HepG2 (cell line): ENCODE data around the gene CYP2J2. TPM values are rescaled to one million over a fixed set of nuclear protein-coding genes. Genes with fewer than 3 reads are reported as not detected.

Experiments used
- ATAC-seq: fragments of 200-7000 bp; cut with Tn5 transposase; 3 replicates; pipeline ENCODE4 v1.9.1; 2020; ENCODE audit warnings: mild to moderate bottlenecking, moderate library complexity
- BruUV-seq: library from RNA; stranded (reverse); fragments of 400-500 nt; replicated peaks from 2 replicates; lab custom pipeline; 2021; lab: Mats Ljungman, UMichigan
- CTCF ChIA-PET: fragments of 300-600 bp; formaldehyde crosslinking; extraction: SDS; loops from one replicate; lab custom pipeline; 2021; ENCODE audit warnings: low total read pairs, inconsistent platforms, low intra/inter-chr PET ratio; lab: Yijun Ruan, JAX
- POLR2A ChIA-PET: fragments of 350-600 bp; sonication (Branson Sonifier 250); formaldehyde crosslinking; loops from one replicate; lab custom pipeline; 2020; ENCODE audit warnings: antibody characterized with exemption, inconsistent platforms; lab: Yijun Ruan, JAX
- DNase-seq: peaks from one replicate; pipeline ENCODE4 v3.0.0-alpha.2; 2015; ENCODE audit warnings: low spot score
- FAIRE-seq: peaks from 3 replicates; lab custom pipeline; 2011; peaks lifted over from hg19 to GRCh38; lab: Jason Lieb, UNC
- H2AFZ ChIP-seq: one replicate; pipeline ENCODE4 v1.6.1; 2011; ENCODE audit warnings: low read length, inconsistent platforms
- H3K27ac ChIP-seq: fragments of 300-600 bp; 3 replicates; pipeline ENCODE4 v1.8.0; 2011; ENCODE audit warnings: mixed run types, mild to moderate bottlenecking, mixed read lengths, low read length, inconsistent platforms; ENCODE audit not compliant: insufficient read depth; ENCODE audit errors: extremely low read length
- H3K27me3 ChIP-seq, 2 experiments: fragments of 200-600 bp in 1 of 2; 2 replicates in 1 of 2; 3 replicates in 1 of 2; pipeline versions ENCODE4 v1.6.0 to v1.8.0; 2011; ENCODE audit warnings: low read length in 2 of 2, mild to moderate bottlenecking in 2 of 2, moderate library complexity in 2 of 2, inconsistent platforms in 1 of 2; ENCODE audit not compliant: insufficient read depth in 2 of 2, control insufficient read depth in 1 of 2
- H3K36me3 ChIP-seq, 2 experiments: fragments of 200-600 bp in 1 of 2; replicated peaks in 1 of 2; 2 replicates in 1 of 2; 3 replicates in 1 of 2; pipeline versions ENCODE4 v1.5.1 to v1.8.0; 2011; ENCODE audit warnings: low read length in 2 of 2, inconsistent platforms in 1 of 2; ENCODE audit not compliant: insufficient read depth in 2 of 2, control insufficient read depth in 1 of 2
- H3K4me1 ChIP-seq: 2 replicates; pipeline ENCODE4 v1.5.1; 2012; ENCODE audit warnings: low read length, inconsistent platforms; ENCODE audit not compliant: insufficient read depth
- H3K4me2 ChIP-seq: 2 replicates; pipeline ENCODE4 v1.6.0; 2011; ENCODE audit warnings: low read depth, low read length, inconsistent platforms
- H3K4me3 ChIP-seq, 3 experiments: fragments of 200-600 bp in 1 of 3; sonication (generic), shearing (Covaris generic) in 1 of 3; replicated peaks in 1 of 3; 2 replicates each; pipeline ENCODE4 v1.5.1; 2011 to 2016; ENCODE audit warnings: low read length in 3 of 3, inconsistent platforms in 2 of 3, low read depth in 2 of 3, mild to moderate bottlenecking in 2 of 3, control low read depth in 1 of 3, mixed read lengths in 1 of 3; ENCODE audit not compliant: insufficient read depth in 1 of 3
- H3K79me2 ChIP-seq: one replicate; pipeline ENCODE4 v1.6.1; 2011; ENCODE audit warnings: low read length, inconsistent platforms; ENCODE audit not compliant: insufficient read depth
- H3K9ac ChIP-seq: 2 replicates; pipeline ENCODE4 v1.6.0; 2011; ENCODE audit warnings: mild to moderate bottlenecking, low read depth, low read length, inconsistent platforms; ENCODE audit not compliant: insufficient read depth
- H3K9me3 ChIP-seq: 2 replicates; pipeline ENCODE4 v1.5.1; 2012; ENCODE audit warnings: mild to moderate bottlenecking, low read length
- H4K20me1 ChIP-seq: 2 replicates; pipeline ENCODE4 v1.6.0; 2011; ENCODE audit warnings: inconsistent platforms, mild to moderate bottlenecking, low read length, moderate library complexity; ENCODE audit not compliant: insufficient read depth
- FOXP1 ChIP-seq, 2 experiments: fragments of 450-650 bp in 1 of 2; IDR thresholded peaks; 2 replicates each; pipeline ENCODE4 v1.6.1; 2017 to 2018; ENCODE audit warnings: antibody characterized with exemption in 1 of 2
- KLF6 ChIP-seq: IDR thresholded peaks from 2 replicates; pipeline ENCODE4 v1.8.0; 2016; ENCODE audit warnings: missing biosample characterization, missing genetic modification reagents
- KLF9 ChIP-seq: IDR thresholded peaks from 2 replicates; pipeline ENCODE4 v1.6.1; 2016; ENCODE audit warnings: low read depth
- POLR2G ChIP-seq: fragments of 200-400 bp; formaldehyde crosslinking; IDR thresholded peaks from 2 replicates; pipeline ENCODE4 v1.6.1; 2018; ENCODE audit warnings: mild to moderate bottlenecking, low read depth, low read length, moderate library complexity
- RBAK ChIP-seq: sonication (generic); formaldehyde crosslinking; IDR thresholded peaks from 2 replicates; pipeline ENCODE4 v1.5.1; 2020; ENCODE audit warnings: mild to moderate bottlenecking, missing genetic modification reagents
- SMARCC2 ChIP-seq: fragments of 450-650 bp; IDR thresholded peaks from 2 replicates; pipeline ENCODE4 v1.6.1; 2017; ENCODE audit warnings: antibody characterized with exemption, mild to moderate bottlenecking
- TCF7 ChIP-seq: sonication (generic); IDR thresholded peaks from 2 replicates; pipeline ENCODE4 v1.6.1; 2016; ENCODE audit warnings: antibody characterized with exemption, low read depth
- XBP1 ChIP-seq: sonication (generic); formaldehyde crosslinking; IDR thresholded peaks from 2 replicates; pipeline ENCODE4 v1.5.0; 2020; ENCODE audit warnings: missing genetic modification reagents
- ZNF292 ChIP-seq: sonication (generic); formaldehyde crosslinking; IDR thresholded peaks from 2 replicates; pipeline ENCODE4 v1.8.1; 2022; ENCODE audit warnings: mild to moderate bottlenecking, low read depth, missing genetic modification reagents, borderline replicate concordance
- ZNF552 ChIP-seq: sonication (generic); formaldehyde crosslinking; IDR thresholded peaks from 2 replicates; pipeline ENCODE4 v1.9.0; 2022; ENCODE audit warnings: missing genetic modification reagents, mild to moderate bottlenecking, borderline replicate concordance
- WGBS: methylation state at CpG from one replicate; pipeline ENCODE4 v1.1.6; 2017; ENCODE audit warnings: low lambda C conversion rate; 5-methylcytosine and 5-hydroxymethylcytosine counted together
- in situ Hi-C: cut with HindIII; loops from 2 replicates; pipeline ENCODE4 v1.10.0; 2017; ENCODE audit warnings: low pct_unique_long_range_greater_than_20kb; ENCODE audit not compliant: extremely low pct_ligation_motif_present
- intact Hi-C: fragments of 100-400 bp; cut with micrococcal nuclease; formaldehyde crosslinking; loops from one replicate; pipeline ENCODE4 v1.10.0; 2022; ENCODE audit not compliant: unreplicated experiment
- polyA plus RNA-seq, 8 experiments: library from polyadenylated mRNA; depleted of rRNA in 3 of 8; stranded (reverse) in 7 of 8; unstranded in 1 of 8; fragments of >200 nt; fragmentation: Illumina TruSeq in 4 of 8; extraction: Trizol in 4 of 8; gene quantifications; 2 replicates each; pipeline versions ENCODE4 v1.2.1 to v1.2.3, GENCODE V29; 2011 to 2016; ENCODE audit warnings: low read depth in 4 of 8, missing spikeins in 1 of 8, mixed read lengths in 1 of 8; ENCODE audit not compliant: insufficient read depth in 1 of 8
- total RNA-seq, 5 experiments: library from RNA; depleted of rRNA; stranded (reverse); fragments of >200 nt; fragmentation: Illumina TruSeq; extraction: Trizol; gene quantifications; 2 replicates each; pipeline ENCODE4 v1.2.3, GENCODE V29; 2016; ENCODE audit warnings: low read depth in 1 of 5
- TF ChIP-seq, protein P1 (sequence below): sonication (generic); formaldehyde crosslinking; IDR thresholded peaks from 2 replicates; pipeline ENCODE4 v1.8.0; 2022; ENCODE audit warnings: mild to moderate bottlenecking, missing genetic modification reagents, moderate library complexity
- TF ChIP-seq, protein P2 (sequence below): sonication (generic); formaldehyde crosslinking; conservative IDR thresholded peaks from 2 replicates; pipeline ENCODE4 v1.8.1; 2023; ENCODE audit warnings: missing genetic modification reagents

CYP2J2 gene
- total and polyA plus RNA-seq, 2 of the 13 experiments (the other 11 are each of a cell fraction or from before 2014, with no cell fraction given) = 2.1 to 5.9 TPM

DNA sequence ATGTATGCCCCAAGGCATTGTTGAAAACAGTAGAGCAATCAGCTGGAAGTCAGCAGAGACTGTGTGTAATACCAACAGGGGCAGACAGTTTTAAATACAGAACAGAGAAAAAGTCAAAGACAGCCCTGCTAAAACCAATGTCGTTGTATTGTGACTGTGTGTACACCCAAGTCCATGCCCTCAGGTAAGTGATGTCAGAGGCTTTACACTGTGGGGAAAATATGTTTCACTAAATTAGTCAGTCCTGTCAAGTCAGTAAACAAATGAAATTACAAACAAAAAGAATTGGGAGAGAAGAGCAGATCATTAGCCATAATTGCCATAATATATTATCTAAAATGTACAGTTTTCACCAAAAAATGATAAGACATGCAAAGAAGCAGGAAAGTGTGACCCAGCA, 2.4 kb upstream of the CYP2J2 start (continued):
- TF ChIP-seq FOXP1 (IDR thresholded peaks at IDR 0.05) = no peak
- no peak for TF ChIP-seq FOXP1 (CRISPR knock-in tag; IDR thresholded peaks at IDR 0.05)
- no peak for TF ChIP-seq TCF7
- TF ChIP-seq, protein P1, sequence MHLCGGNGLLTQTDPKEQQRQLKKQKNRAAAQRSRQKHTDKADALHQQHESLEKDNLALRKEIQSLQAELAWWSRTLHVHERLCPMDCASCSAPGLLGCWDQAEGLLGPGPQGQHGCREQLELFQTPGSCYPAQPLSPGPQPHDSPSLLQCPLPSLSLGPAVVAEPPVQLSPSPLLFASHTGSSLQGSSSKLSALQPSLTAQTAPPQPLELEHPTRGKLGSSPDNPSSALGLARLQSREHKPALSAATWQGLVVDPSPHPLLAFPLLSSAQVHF (CRISPR knock-in tag) = no peak
- no peak for TF ChIP-seq KLF6 (CRISPR knock-in tag)
- TF ChIP-seq POLR2G = no peak
- no peak for TF ChIP-seq RBAK (CRISPR knock-in tag)
- TF ChIP-seq ZNF552 (CRISPR knock-in tag) = no peak
- TF ChIP-seq SMARCC2 = no peak
- no peak for TF ChIP-seq KLF9
- TF ChIP-seq ZNF292 (CRISPR knock-in tag) = no peak

DNA sequence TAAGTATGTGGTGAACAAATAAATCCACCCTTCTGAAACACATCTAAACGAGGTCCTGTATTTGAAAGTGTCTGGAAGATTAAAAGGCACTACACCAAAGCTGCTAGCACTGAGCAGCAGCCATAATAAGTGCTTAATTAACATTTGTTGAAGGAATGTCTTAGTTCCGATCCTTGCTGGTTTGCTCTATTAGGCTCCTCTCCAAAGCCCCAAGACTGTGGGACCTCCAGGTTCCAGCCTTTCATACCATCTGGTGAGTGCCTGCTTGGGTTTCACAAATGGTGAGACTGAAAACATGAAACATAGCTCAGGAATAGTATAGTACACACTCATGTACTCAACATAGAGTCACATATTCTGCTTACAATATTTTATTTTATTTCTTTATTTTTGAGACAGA, 640 bp upstream of the CYP2J2 start:
- peaks cover 37% of the 10 kb centered on the region for H3K4me1 ChIP-seq
- no TSS peak for BruUV-seq
- peak overlapping the region; percentile 81 for H3K4me2 ChIP-seq
- ChIA-PET POLR2A (no interaction called here), CTCF (no interaction called here)
- FAIRE-seq (no peak), ATAC-seq (peak; percentile 25), DNase-seq (no peak)
- H3K79me2 ChIP-seq = no peaks in the 10 kb centered on the region
- H3K9me3 ChIP-seq = no peaks in the 10 kb centered on the region
- H4K20me1 ChIP-seq = no peaks in the 10 kb centered on the region
- in situ Hi-C loops = loop anchor here (10.0 kb wide), 1 partner anchor 58 kb away; no protein-coding TSS in a partner anchor
- intact Hi-C loops = no loop called here
- peak overlapping the region; percentile 62; the same call in 1 of the 2 replicates for H3K9ac ChIP-seq
- TF ChIP-seq, protein P2, sequence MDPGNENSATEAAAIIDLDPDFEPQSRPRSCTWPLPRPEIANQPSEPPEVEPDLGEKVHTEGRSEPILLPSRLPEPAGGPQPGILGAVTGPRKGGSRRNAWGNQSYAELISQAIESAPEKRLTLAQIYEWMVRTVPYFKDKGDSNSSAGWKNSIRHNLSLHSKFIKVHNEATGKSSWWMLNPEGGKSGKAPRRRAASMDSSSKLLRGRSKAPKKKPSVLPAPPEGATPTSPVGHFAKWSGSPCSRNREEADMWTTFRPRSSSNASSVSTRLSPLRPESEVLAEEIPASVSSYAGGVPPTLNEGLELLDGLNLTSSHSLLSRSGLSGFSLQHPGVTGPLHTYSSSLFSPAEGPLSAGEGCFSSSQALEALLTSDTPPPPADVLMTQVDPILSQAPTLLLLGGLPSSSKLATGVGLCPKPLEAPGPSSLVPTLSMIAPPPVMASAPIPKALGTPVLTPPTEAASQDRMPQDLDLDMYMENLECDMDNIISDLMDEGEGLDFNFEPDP = 0 out of 2 replicates have a peak, but pooled peaks have one; percentile 37
- TF ChIP-seq XBP1 (CRISPR knock-in tag) = no peak
- no peaks in the 10 kb centered on the region for H3K36me3 ChIP-seq
- H3K27ac ChIP-seq = no peak overlapping the region
- H3K27me3 ChIP-seq = no peaks in the 10 kb centered on the region; a peak in 2 of 5 replicates
- 23% methylated on average over 2 of the region's 2 CpGs for WGBS
- peak overlapping the region; percentile 45 for H2AFZ ChIP-seq
- peak overlapping the region; percentile 74 to 90 (median 76); a peak in 5 of 6 replicates for H3K4me3 ChIP-seq
